Epidermal melanocyte (primary cell): ENCODE data around the gene PCDHA3.
"Not testable (repeated sequence)": the region's sequence is repeated elsewhere in the genome, so short reads cannot be mapped to it uniquely, and the experiment has no call there.

Source experiments
- DNase-seq: peaks from one replicate; pipeline ENCODE4 v3.0.0; 2011; ENCODE audit warnings: low spot score; ENCODE audit not compliant: insufficient read length

PCDHA3 gene

GRCh38 chr5:140808889-140809291, 8.0 kb downstream of the PCDHA3 start:
- no peak for DNase-seq

- DNase-seq: no peak
Observed at GRCh38 chr5:140821375-140822280, 20.8 kb downstream of the PCDHA3 start, which contains the start of gene PCDHA5. Gene PCDHA5 (plus strand): TSS chr5:140821613.

- DNase-seq: no peak
Observed at GRCh38 chr5:140822281-140822629, 21.4 kb downstream of the PCDHA3 start.

- DNase-seq: not testable (repeated sequence)
Observed at GRCh38 chr5:140822969-140823368, 22.1 kb downstream of the PCDHA3 start.

- no peak for DNase-seq
Observed at GRCh38 chr5:140823475-140823874, 22.6 kb downstream of the PCDHA3 start.

- no peak for DNase-seq
Observed at GRCh38 chr5:140827704-140828361, 27.0 kb downstream of the PCDHA3 start, which contains the start of gene PCDHA6. Gene PCDHA6 (plus strand): TSS chr5:140827960. CDS start chr5:140828092, 132 bp downstream.

- no peak for DNase-seq
Observed at GRCh38 chr5:140828362-140828737, 27.5 kb downstream of the PCDHA3 start.

GRCh38 chr5:140829511-140830501, 28.9 kb downstream of the PCDHA3 start:
- DNase-seq: not testable (repeated sequence)

GRCh38 chr5:140833993-140834392, 33.1 kb downstream of the PCDHA3 start, which contains the start of gene PCDHA7:
Gene PCDHA7 (plus strand): TSS chr5:140834269. CDS start chr5:140834384, 115 bp downstream.
- DNase-seq: no peak

- not testable (repeated sequence) for DNase-seq
Observed at GRCh38 chr5:140834439-140835008, 33.7 kb downstream of the PCDHA3 start.

GRCh38 chr5:140835622-140836510, 35.0 kb downstream of the PCDHA3 start:
- DNase-seq: no peak

- no peak for DNase-seq
Observed at GRCh38 chr5:140840978-140841962, 40.4 kb downstream of the PCDHA3 start, which contains the start of gene PCDHA8. Gene PCDHA8 (plus strand): TSS chr5:140841187. CDS start chr5:140841322, 135 bp downstream.

GRCh38 chr5:140842798-140843733, 42.2 kb downstream of the PCDHA3 start:
- no peak for DNase-seq

GRCh38 chr5:140848139-140849102, 47.6 kb downstream of the PCDHA3 start, which contains the start of gene PCDHA9:
Gene PCDHA9 (plus strand): TSS chr5:140848382. CDS start chr5:140848496, 114 bp downstream.
- not testable (repeated sequence) for DNase-seq

GRCh38 chr5:140849831-140850634, 49.2 kb downstream of the PCDHA3 start:
- DNase-seq: not testable (repeated sequence)
